A549 (cell line): Measurements from ENCODE around the gene TBL1XR1. TPM values are rescaled to one million over a fixed set of nuclear protein-coding genes. Genes with fewer than 3 reads are reported as not detected.

ENCODE experiments used
- ATAC-seq, 2 experiments: fragments of 200-7000 bp in 1 of 2; fragments of >200 bp in 1 of 2; cut with Nextera tagmentation in 1 of 2; cut with Tn5 transposase in 1 of 2; 3 replicates each; pipeline versions ENCODE4 v1.8.0 to v1.9.1; 2018 to 2020; ENCODE audit warnings: mild to moderate bottlenecking in 1 of 2, moderate library complexity in 1 of 2
- CTCF ChIA-PET: fragments of 300-600 bp; sonication (Branson Sonifier 250); formaldehyde crosslinking; extraction: SDS; loops from one replicate; lab custom pipeline; 2021; ENCODE audit warnings: antibody characterized with exemption, inconsistent platforms; lab: Yijun Ruan, JAX
- POLR2A ChIA-PET: fragments of 350-600 bp; formaldehyde crosslinking; extraction: SDS; loops from one replicate; lab custom pipeline; 2021; ENCODE audit warnings: antibody characterized with exemption, inconsistent platforms; lab: Yijun Ruan, JAX
- DNase-seq, 2 experiments: peaks; one replicate each; pipeline versions ENCODE4 v3.0.0 to v3.0.0-alpha.2; 2011 to 2016; ENCODE audit warnings: low read depth in 1 of 2, low spot score in 1 of 2
- FAIRE-seq: peaks from 2 replicates; lab custom pipeline; 2011; peaks lifted over from hg19 to GRCh38; lab: Jason Lieb, UNC
- H3K27ac ChIP-seq, 2 experiments: fragments of >200 bp; sonication (Bioruptor Twin); formaldehyde crosslinking; 3 replicates each; pipeline ENCODE4 v1.5.1; 2016 to 2017
- H3K4me1 ChIP-seq: fragments of >200 bp; sonication (Bioruptor Twin); formaldehyde crosslinking; 3 replicates; pipeline ENCODE4 v1.6.1; 2016
- H3K4me2 ChIP-seq: fragments of >200 bp; sonication (Bioruptor Twin); formaldehyde crosslinking; 3 replicates; pipeline ENCODE4 v1.6.1; 2016
- H3K4me3 ChIP-seq: fragments of >200 bp; sonication (Bioruptor Twin); formaldehyde crosslinking; 3 replicates; pipeline ENCODE4 v1.5.1; 2016
- H3K9me3 ChIP-seq: fragments of >200 bp; sonication (Bioruptor Twin); formaldehyde crosslinking; 3 replicates; pipeline ENCODE4 v1.6.1; 2016
- BHLHE40 ChIP-seq: IDR thresholded peaks from 2 replicates; pipeline ENCODE4 v1.6.1; 2012; ENCODE audit warnings: low read depth, low read length, inconsistent platforms
- CHD2 ChIP-seq: fragments of 150-350 bp; IDR thresholded peaks from 2 replicates; pipeline ENCODE4 v1.6.1; 2014; ENCODE audit warnings: low read length; ENCODE audit not compliant: partially characterized antibody
- CHD4 ChIP-seq: fragments of 200-600 bp; sonication (generic); IDR thresholded peaks from 2 replicates; pipeline ENCODE4 v1.6.1; 2016; ENCODE audit warnings: antibody characterized with exemption, mild to moderate bottlenecking, borderline replicate concordance
- FOSL2 ChIP-seq, 2 experiments: fragments of 450-650 bp in 1 of 2; fragments of >200 bp in 1 of 2; sonication (Bioruptor Twin) in 1 of 2; formaldehyde crosslinking; IDR thresholded peaks; 2 replicates each; pipeline versions ENCODE4 v1.5.0 to v1.6.1; 2016 to 2020; ENCODE audit warnings: mild to moderate bottlenecking in 1 of 2, moderate library complexity in 1 of 2
- FOXS1 ChIP-seq: fragments of 250-450 bp; sonication (Bioruptor Pico); IDR thresholded peaks from 2 replicates; pipeline ENCODE4 v1.5.0; 2020; ENCODE audit warnings: mild to moderate bottlenecking, moderate library complexity
- HEYL ChIP-seq: fragments of 250-450 bp; sonication (Bioruptor Pico); IDR thresholded peaks from 2 replicates; pipeline ENCODE4 v1.8.0; 2021; ENCODE audit warnings: mild to moderate bottlenecking, moderate library complexity
- HMGXB4 ChIP-seq: fragments of 250-450 bp; sonication (Bioruptor Pico); IDR thresholded peaks from 2 replicates; pipeline ENCODE4 v1.5.0; 2021; ENCODE audit warnings: mild to moderate bottlenecking, moderate library complexity, borderline replicate concordance
- HOXA7 ChIP-seq: fragments of 250-450 bp; sonication (Bioruptor Pico); IDR thresholded peaks from 2 replicates; pipeline ENCODE4 v1.5.0; 2020; ENCODE audit warnings: mild to moderate bottlenecking, moderate library complexity
- HOXB13 ChIP-seq: fragments of 250-450 bp; sonication (Bioruptor Pico); IDR thresholded peaks from 2 replicates; pipeline ENCODE4 v1.5.0; 2020; ENCODE audit warnings: low read depth, mild to moderate bottlenecking, moderate library complexity
- KDM5A ChIP-seq: fragments of 200-600 bp; sonication (generic); IDR thresholded peaks from 2 replicates; pipeline ENCODE4 v1.6.1; 2016; ENCODE audit warnings: antibody characterized with exemption, mild to moderate bottlenecking
- MAFK ChIP-seq: fragments of 450-650 bp; IDR thresholded peaks from 2 replicates; pipeline ENCODE4 v1.6.1; 2014; ENCODE audit not compliant: partially characterized antibody
- NPAS2 ChIP-seq: fragments of 250-450 bp; sonication (Bioruptor Pico); IDR thresholded peaks from 2 replicates; pipeline ENCODE4 v1.8.0; 2022; ENCODE audit warnings: mild to moderate bottlenecking, moderate library complexity, borderline replicate concordance
- NR3C1 ChIP-seq: fragments of >200 bp; sonication (Bioruptor Twin); formaldehyde crosslinking; IDR thresholded peaks from 3 replicates; pipeline ENCODE4 v1.6.1; 2017
- POLR2AphosphoS2 ChIP-seq: conservative IDR thresholded peaks from 2 replicates; pipeline ENCODE4 v1.6.1; 2012; ENCODE audit warnings: low read length, improper control_type of control experiment, inconsistent platforms
- RCOR1 ChIP-seq: fragments of 150-350 bp; IDR thresholded peaks from 2 replicates; pipeline ENCODE4 v1.6.1; 2014; ENCODE audit warnings: antibody characterized with exemption, low read length, low read depth
- RNF2 ChIP-seq: fragments of 200-600 bp; sonication (generic); IDR thresholded peaks from 2 replicates; pipeline ENCODE4 v1.6.1; 2016; ENCODE audit warnings: low read depth, mild to moderate bottlenecking, antibody characterized with exemption, moderate library complexity, borderline replicate concordance
- TFCP2L1 ChIP-seq: fragments of 250-450 bp; sonication (Bioruptor Pico); IDR thresholded peaks from 2 replicates; pipeline ENCODE4 v1.5.0; 2021; ENCODE audit warnings: mild to moderate bottlenecking
- TP53 ChIP-seq: fragments of 250-450 bp; sonication (Bioruptor Pico); IDR thresholded peaks from 2 replicates; pipeline ENCODE4 v1.5.0; 2021; ENCODE audit warnings: mild to moderate bottlenecking, moderate library complexity
- ZSCAN20 ChIP-seq: fragments of 250-450 bp; sonication (Bioruptor Pico); IDR thresholded peaks from 2 replicates; pipeline ENCODE4 v1.8.0; 2022; ENCODE audit warnings: mild to moderate bottlenecking, moderate library complexity
- whole genome bisulfite sequencing: methylation state at CpG from one replicate; pipeline ENCODE4 v1.1.6; 2017; ENCODE audit errors: missing lambda C conversion rate; 5-methylcytosine and 5-hydroxymethylcytosine counted together
- polyA plus RNA-seq, 4 experiments: library from polyadenylated mRNA; depleted of rRNA in 3 of 4; stranded (reverse); fragments of >200 nt; fragmentation: RNase III in 1 of 4; extraction: RNeasy Plus Mini Kit Qiagen cat#74134 plus additional on column Dnase treatment in 1 of 4; gene quantifications; 2 replicates in 3 of 4; 3 replicates in 1 of 4; pipeline ENCODE4 v1.2.3, GENCODE V29; 2011 to 2017
- TF ChIP-seq, protein P1 (sequence below): fragments of 200-600 bp; sonication (generic); IDR thresholded peaks from 2 replicates; pipeline ENCODE4 v1.6.1; 2016; ENCODE audit warnings: antibody characterized with exemption, mild to moderate bottlenecking, moderate library complexity
- TF ChIP-seq, protein P2 (sequence below): fragments of >200 bp; sonication (Bioruptor Twin); formaldehyde crosslinking; IDR thresholded peaks from 2 replicates; pipeline ENCODE4 v1.6.1; 2016
- TF ChIP-seq, protein P3 (sequence below): fragments of 150-350 bp; IDR thresholded peaks from 2 replicates; pipeline ENCODE4 v1.6.1; 2014; ENCODE audit warnings: low read depth, mild to moderate bottlenecking, low read length

TBL1XR1 gene
- polyA plus RNA-seq, 2 of the 4 experiments (the other 2 are of a cell fraction), result 41.4 to 106 TPM

- peaks cover 22% of the 10 kb centered on the region for H3K4me1 ChIP-seq
- peak overlapping the region; percentile 21; the same call in 1 of the 3 replicates for H3K4me2 ChIP-seq
- no peak for DNase-seq
- H3K4me3 ChIP-seq, result no peak overlapping the region
- no peak for ATAC-seq
- 84% methylated on average over 2 of the region's 2 CpGs for WGBS
- ChIA-PET POLR2A (no interaction called here), CTCF (no interaction called here)
- FAIRE-seq, result no peak
- H3K9me3 ChIP-seq, result no peaks in the 10 kb centered on the region
- no peak overlapping the region for H3K27ac ChIP-seq
- TF ChIP-seq TP53 (no peak), MAFK (peak; percentile 19)
Observed at GRCh38 chr3:177062052-177062732, 135.1 kb downstream of the TBL1XR1 start.

GRCh38 chr3:177061369-177061768 lies 135.9 kb downstream of the TBL1XR1 start:
- H3K4me3 ChIP-seq, result no peak overlapping the region
- ChIA-PET CTCF (no interaction called here), POLR2A (no interaction called here)
- H3K4me2 ChIP-seq, result no peak overlapping the region
- DNase-seq (no peak), ATAC-seq (no peak), FAIRE-seq (no peak)
- no peak overlapping the region for H3K27ac ChIP-seq
- H3K4me1 ChIP-seq, result peaks cover 22% of the 10 kb centered on the region
- WGBS, result 89% methylated on average over 4 of the region's 4 CpGs
- H3K9me3 ChIP-seq, result no peaks in the 10 kb centered on the region
- TF ChIP-seq CHD2 (no peak), BHLHE40 (no peak), RNF2 (no peak)
- TF ChIP-seq, all 56 proteins: peak for 0

- Histone ChIP-seq H3K4me3 (no peak overlapping the region), H3K9me3 (no peaks in the 10 kb centered on the region), H3K4me1 (peaks cover 23% of the 10 kb centered on the region), H3K4me2 (no peak overlapping the region), H3K27ac (no peak overlapping the region)
- POLR2A ChIA-PET, result no interaction called here
- DNase-seq (no peak), FAIRE-seq (no peak), ATAC-seq (no peak)
- 100% methylated on average over 1 of the region's 1 CpG for WGBS
- CTCF ChIA-PET, result no interaction called here
- TF ChIP-seq, protein P1, sequence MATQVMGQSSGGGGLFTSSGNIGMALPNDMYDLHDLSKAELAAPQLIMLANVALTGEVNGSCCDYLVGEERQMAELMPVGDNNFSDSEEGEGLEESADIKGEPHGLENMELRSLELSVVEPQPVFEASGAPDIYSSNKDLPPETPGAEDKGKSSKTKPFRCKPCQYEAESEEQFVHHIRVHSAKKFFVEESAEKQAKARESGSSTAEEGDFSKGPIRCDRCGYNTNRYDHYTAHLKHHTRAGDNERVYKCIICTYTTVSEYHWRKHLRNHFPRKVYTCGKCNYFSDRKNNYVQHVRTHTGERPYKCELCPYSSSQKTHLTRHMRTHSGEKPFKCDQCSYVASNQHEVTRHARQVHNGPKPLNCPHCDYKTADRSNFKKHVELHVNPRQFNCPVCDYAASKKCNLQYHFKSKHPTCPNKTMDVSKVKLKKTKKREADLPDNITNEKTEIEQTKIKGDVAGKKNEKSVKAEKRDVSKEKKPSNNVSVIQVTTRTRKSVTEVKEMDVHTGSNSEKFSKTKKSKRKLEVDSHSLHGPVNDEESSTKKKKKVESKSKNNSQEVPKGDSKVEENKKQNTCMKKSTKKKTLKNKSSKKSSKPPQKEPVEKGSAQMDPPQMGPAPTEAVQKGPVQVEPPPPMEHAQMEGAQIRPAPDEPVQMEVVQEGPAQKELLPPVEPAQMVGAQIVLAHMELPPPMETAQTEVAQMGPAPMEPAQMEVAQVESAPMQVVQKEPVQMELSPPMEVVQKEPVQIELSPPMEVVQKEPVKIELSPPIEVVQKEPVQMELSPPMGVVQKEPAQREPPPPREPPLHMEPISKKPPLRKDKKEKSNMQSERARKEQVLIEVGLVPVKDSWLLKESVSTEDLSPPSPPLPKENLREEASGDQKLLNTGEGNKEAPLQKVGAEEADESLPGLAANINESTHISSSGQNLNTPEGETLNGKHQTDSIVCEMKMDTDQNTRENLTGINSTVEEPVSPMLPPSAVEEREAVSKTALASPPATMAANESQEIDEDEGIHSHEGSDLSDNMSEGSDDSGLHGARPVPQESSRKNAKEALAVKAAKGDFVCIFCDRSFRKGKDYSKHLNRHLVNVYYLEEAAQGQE, result no peak
- TF ChIP-seq, protein P2, sequence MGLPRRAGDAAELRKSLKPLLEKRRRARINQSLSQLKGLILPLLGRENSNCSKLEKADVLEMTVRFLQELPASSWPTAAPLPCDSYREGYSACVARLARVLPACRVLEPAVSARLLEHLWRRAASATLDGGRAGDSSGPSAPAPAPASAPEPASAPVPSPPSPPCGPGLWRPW, result no peak
- TF ChIP-seq HOXA7, result no peak
- no peak for TF ChIP-seq NPAS2 (CRISPR knock-in tag)
- no peak for TF ChIP-seq KDM5A
- no peak for TF ChIP-seq HOXB13 (CRISPR knock-in tag)
- no peak for TF ChIP-seq HEYL (CRISPR knock-in tag)
- TF ChIP-seq FOXS1 (CRISPR knock-in tag), result no peak
- no peak for TF ChIP-seq HMGXB4 (CRISPR knock-in tag)
- TF ChIP-seq, protein P3, sequence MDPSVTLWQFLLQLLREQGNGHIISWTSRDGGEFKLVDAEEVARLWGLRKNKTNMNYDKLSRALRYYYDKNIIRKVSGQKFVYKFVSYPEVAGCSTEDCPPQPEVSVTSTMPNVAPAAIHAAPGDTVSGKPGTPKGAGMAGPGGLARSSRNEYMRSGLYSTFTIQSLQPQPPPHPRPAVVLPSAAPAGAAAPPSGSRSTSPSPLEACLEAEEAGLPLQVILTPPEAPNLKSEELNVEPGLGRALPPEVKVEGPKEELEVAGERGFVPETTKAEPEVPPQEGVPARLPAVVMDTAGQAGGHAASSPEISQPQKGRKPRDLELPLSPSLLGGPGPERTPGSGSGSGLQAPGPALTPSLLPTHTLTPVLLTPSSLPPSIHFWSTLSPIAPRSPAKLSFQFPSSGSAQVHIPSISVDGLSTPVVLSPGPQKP, result no peak
- no peak for TF ChIP-seq POLR2AphosphoS2
- no peak for TF ChIP-seq NR3C1
- no peak for TF ChIP-seq TP53
- TF ChIP-seq RCOR1, result no peak
- TF ChIP-seq TFCP2L1, result no peak
- TF ChIP-seq CHD4, result no peak
- TF ChIP-seq ZSCAN20 (CRISPR knock-in tag), result no peak
- no peak for TF ChIP-seq FOSL2 (IDR thresholded peaks at IDR 0.05)
- TF ChIP-seq FOSL2 (CRISPR knock-in tag; IDR thresholded peaks at IDR 0.05), result no peak
- no peak for TF ChIP-seq BHLHE40
Observed at GRCh38 chr3:177060492-177060891, 136.8 kb downstream of the TBL1XR1 start.
